ENCODE data around the gene TBX4.

DNA sequence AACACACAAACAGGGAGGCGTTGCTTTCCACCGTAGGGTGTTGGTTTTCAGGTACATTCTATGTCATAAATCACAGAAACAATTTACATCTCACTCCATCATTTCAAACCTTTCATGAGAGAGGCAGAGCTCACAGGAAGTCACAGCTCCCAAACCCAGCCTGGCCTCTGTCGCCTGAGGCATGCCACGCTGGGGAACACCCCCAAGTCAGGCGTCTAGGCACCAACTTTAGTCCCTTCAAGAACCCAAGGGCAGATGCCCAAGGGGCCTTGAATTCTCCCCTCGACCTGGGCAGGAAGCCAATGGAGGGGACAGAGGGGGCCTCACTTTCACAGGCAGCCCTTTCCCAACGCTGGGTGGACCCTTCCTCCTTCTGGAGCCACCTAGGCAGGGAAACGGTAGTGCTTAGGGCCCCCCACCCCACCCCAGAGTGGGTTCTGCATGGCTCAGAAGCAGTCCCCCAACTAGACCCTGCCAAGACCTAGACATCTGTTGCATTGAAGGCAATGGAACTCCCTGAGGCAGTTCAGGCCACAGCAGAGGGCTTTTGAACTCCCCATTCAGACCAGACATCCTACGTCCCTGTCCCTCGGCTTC, 10.6 kb downstream of the TBX4 start:
- TF ChIP-seq EZH2 (IDR thresholded peaks at IDR 0.05; ENCODE audit: borderline replicate concordance) = no peak
- no peak for TF ChIP-seq CTCF (IDR thresholded peaks at IDR 0.05; ENCODE audit: poor library complexity)
